OCI-LY3 (cell line): ENCODE results near the gene ZNF620.
"Not testable (repeated sequence)": the region's sequence is repeated elsewhere in the genome, so short reads cannot be mapped to it uniquely, and the experiment has no call there.

Experiments
- CTCF ChIP-seq: fragments of 200-600, 300-600 bp; sonication (generic); IDR thresholded peaks from 2 replicates; pipeline ENCODE4 v1.5.1; 2014; ENCODE audit warnings: antibody characterized with exemption, low read length, low read depth
- EZH2phosphoT487 ChIP-seq: fragments of 200-600 bp; shearing (Covaris generic); IDR thresholded peaks from 2 replicates; pipeline ENCODE4 v1.6.1; 2018; ENCODE audit warnings: antibody characterized with exemption, mixed run types, low read depth

GRCh38 chr3:40460481-40460880 lies 45.4 kb upstream of the ZNF620 start:
- TF ChIP-seq CTCF, EZH2phosphoT487: not testable (repeated sequence)
